ENCODE results near the gene UBE2E2. TPM values are rescaled to one million over a fixed set of nuclear protein-coding genes. Genes with fewer than 3 reads are reported as not detected.

UBE2E2 gene
- total RNA-seq, 1 experiment from 2014 or later, result 38.6 TPM

DNA sequence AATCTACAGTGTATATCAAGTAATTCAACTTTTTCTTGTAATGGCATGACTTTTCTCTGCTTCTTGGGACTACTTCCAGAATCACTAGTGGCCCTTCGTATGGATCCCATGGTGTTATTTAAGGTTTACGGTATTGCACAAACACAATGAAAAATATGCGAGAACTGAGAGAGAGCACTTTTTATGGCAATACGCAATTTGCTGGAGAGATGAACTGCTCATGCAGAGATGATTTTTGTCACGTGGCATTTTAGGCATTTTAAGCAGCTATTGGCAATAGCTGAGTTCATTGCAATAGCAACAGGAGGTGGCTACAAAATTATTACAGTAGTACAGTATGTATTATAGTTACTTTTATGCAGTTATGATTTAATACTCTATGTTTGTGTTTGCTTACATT is 294.0 kb downstream of the UBE2E2 start:
- WGBS (ENCODE audit: extremely low coverage, insufficient read length, low lambda C conversion rate), result no CpG with 5 or more reads among the region's 5 CpGs
- no peak for TF ChIP-seq CTCF (conservative IDR thresholded peaks at IDR 0.05)
- no peak overlapping the region for H3K23ac ChIP-seq (ENCODE audit: insufficient read length, low read depth, low read length)
- no peaks in the 10 kb centered on the region for H3K4me1 ChIP-seq (ENCODE audit: insufficient read depth, low read length)
- H4K5ac ChIP-seq (ENCODE audit: insufficient read length, low read depth, low read length), result no peak overlapping the region
- H3K9me3 ChIP-seq (ENCODE audit: control insufficient read depth, low read depth, low read length), result no peaks in the 10 kb centered on the region
- H4K8ac ChIP-seq (replicated peaks; ENCODE audit: insufficient read length, low read depth, low read length), result no peak overlapping the region
- no peak overlapping the region for H2AFZ ChIP-seq (ENCODE audit: low read length)
- no peak overlapping the region for H3K9ac ChIP-seq (ENCODE audit: extremely low read depth, insufficient read length, low read length)
- H2BK5ac ChIP-seq (ENCODE audit: insufficient read length, low read length), result no peak overlapping the region
- no peak overlapping the region for H3K4me2 ChIP-seq (ENCODE audit: insufficient read depth, insufficient read length, low read length)
- H3K27me3 Mint-ChIP-seq (ENCODE audit: low read depth), result no peaks in the 10 kb centered on the region
- no peaks in the 10 kb centered on the region for H3K79me1 ChIP-seq (ENCODE audit: insufficient read depth, low read depth, low read length, poor library complexity, severe bottlenecking)
- no peaks in the 10 kb centered on the region for H3K36me3 Mint-ChIP-seq (ENCODE audit: insufficient read depth in 1 of 3, low read depth in 3 of 3)
- H3T11ph ChIP-seq (ENCODE audit: low read length), result no peak overlapping the region
- H3K4me3 Mint-ChIP-seq, result no peak overlapping the region
- H2BK20ac ChIP-seq (ENCODE audit: low read depth, low read length, poor library complexity, severe bottlenecking), result no peak overlapping the region
- no peak for DNase-seq
- no peak overlapping the region for H3K27ac Mint-ChIP-seq
- H4K20me1 ChIP-seq (ENCODE audit: control insufficient read depth, insufficient read depth, insufficient read length), result no peaks in the 10 kb centered on the region
- no peak overlapping the region for H3K4ac ChIP-seq (ENCODE audit: low read depth, low read length)
- H2BK15ac ChIP-seq (ENCODE audit: low read depth, low read length), result no peak overlapping the region
- no peaks in the 10 kb centered on the region for H3K27me3 ChIP-seq (ENCODE audit: insufficient read depth, low read length)
- no peaks in the 10 kb centered on the region for H3K79me2 ChIP-seq (ENCODE audit: insufficient read depth, low read length)
- no peak overlapping the region for H4K91ac ChIP-seq (ENCODE audit: insufficient read length, low read depth, low read length)
- H3K14ac ChIP-seq (ENCODE audit: insufficient read depth, low read length), result no peak overlapping the region
- no peak overlapping the region for H2BK12ac ChIP-seq (ENCODE audit: insufficient read length, low read depth, low read length)
- H2BK120ac ChIP-seq (ENCODE audit: low read depth, low read length, poor library complexity, severe bottlenecking), result no peak overlapping the region
- H2AK5ac ChIP-seq (ENCODE audit: insufficient read length, low read length), result no peak overlapping the region
- no peaks in the 10 kb centered on the region for H3K23me2 ChIP-seq (ENCODE audit: insufficient read length, low read depth, low read length, poor library complexity, severe bottlenecking)
- no peaks in the 10 kb centered on the region for H3K4me1 Mint-ChIP-seq
- no peak overlapping the region for H3K56ac ChIP-seq (ENCODE audit: insufficient read length, low read depth, low read length)
- H3K9me3 Mint-ChIP-seq, result no peaks in the 10 kb centered on the region
- no peak overlapping the region for H3K27ac ChIP-seq (ENCODE audit: insufficient read length, low read depth, low read length)
- H3K18ac ChIP-seq (ENCODE audit: insufficient read length, low read depth, low read length), result no peak overlapping the region

All from H9 (cell line).